Caco-2 (cell line): ENCODE measurements around the gene C3orf20. TPM values are rescaled to one million over a fixed set of nuclear protein-coding genes. Genes with fewer than 3 reads are reported as not detected.

Experiments used
- BruUV-seq: library from RNA; stranded (reverse); fragments of 400-500 nt; replicated peaks from 2 replicates; lab custom pipeline; 2021; lab: Mats Ljungman, UMichigan
- CTCF ChIA-PET: fragments of 300-600 bp; sonication (Branson Sonifier 250); formaldehyde crosslinking; loops from one replicate; lab custom pipeline; 2022; ENCODE audit warnings: antibody characterized with exemption; lab: Charles Lee
- POLR2A ChIA-PET: fragments of 300-600 bp; sonication (Branson Sonifier 250); formaldehyde crosslinking; loops from one replicate; lab custom pipeline; 2022; ENCODE audit warnings: antibody characterized with exemption; lab: Charles Lee
- DNase-seq, 2 experiments: peaks; one replicate each; pipeline versions ENCODE4 v3.0.0 to v3.0.0-alpha.2; 2020 to 2022
- H3K27me3 ChIP-seq: replicated peaks from 2 replicates; pipeline ENCODE4 v1.6.0; 2011; ENCODE audit warnings: low read length; ENCODE audit not compliant: control insufficient read depth, insufficient read depth
- H3K36me3 ChIP-seq: 2 replicates; pipeline ENCODE4 v1.5.1; 2011; ENCODE audit warnings: low read length; ENCODE audit not compliant: control insufficient read depth, insufficient read depth
- H3K4me1 ChIP-seq: fragments of 250-450 bp; sonication (Bioruptor Pico); 2 replicates; pipeline ENCODE4 v1.5.1; 2020; ENCODE audit warnings: mild to moderate bottlenecking
- H3K4me3 ChIP-seq: 2 replicates; pipeline ENCODE4 v1.5.1; 2011; ENCODE audit warnings: low read depth, mild to moderate bottlenecking, control low read depth, low read length
- H3K9me3 ChIP-seq: fragments of 250-450 bp; sonication (Bioruptor Pico); 2 replicates; pipeline ENCODE4 v1.5.1; 2020; ENCODE audit warnings: mild to moderate bottlenecking, moderate library complexity
- H3K27ac Mint-ChIP-seq: one replicate; pipeline ENCODE4 v1.8.0; 2022; ENCODE audit warnings: mixed read lengths; ENCODE audit not compliant: unreplicated experiment
- H3K27me3 Mint-ChIP-seq: one replicate; pipeline ENCODE4 v1.8.0; 2022; ENCODE audit warnings: mixed read lengths; ENCODE audit not compliant: insufficient read depth, unreplicated experiment
- H3K36me3 Mint-ChIP-seq: one replicate; pipeline ENCODE4 v1.8.0; 2022; ENCODE audit warnings: mild to moderate bottlenecking, mixed read lengths; ENCODE audit not compliant: insufficient read depth, unreplicated experiment
- H3K4me1 Mint-ChIP-seq: one replicate; pipeline ENCODE4 v1.8.0; 2022; ENCODE audit warnings: low read depth, mixed read lengths; ENCODE audit not compliant: unreplicated experiment
- H3K4me3 Mint-ChIP-seq: one replicate; pipeline ENCODE4 v1.8.0; 2022; ENCODE audit warnings: mild to moderate bottlenecking, moderate library complexity, mixed read lengths; ENCODE audit not compliant: unreplicated experiment
- H3K9me3 Mint-ChIP-seq: one replicate; pipeline ENCODE4 v1.8.0; 2022; ENCODE audit warnings: mixed read lengths; ENCODE audit not compliant: unreplicated experiment
- CTCF ChIP-seq, 2 experiments: fragments of 200-600 bp in 1 of 2; IDR thresholded peaks; 1 replicate in 1 of 2; 2 replicates in 1 of 2; pipeline versions ENCODE4 v1.5.1 to v1.8.0; 2011 to 2022; ENCODE audit warnings: antibody characterized with exemption in 1 of 2, control low read depth in 1 of 2, inconsistent platforms in 1 of 2, low read depth in 1 of 2, low read length in 1 of 2, mild to moderate bottlenecking in 1 of 2, moderate library complexity in 1 of 2; ENCODE audit not compliant: insufficient read depth in 1 of 2, severe bottlenecking in 1 of 2, unreplicated experiment in 1 of 2
- intact Hi-C: fragments of 100-400 bp; cut with micrococcal nuclease; formaldehyde crosslinking; loops from one replicate; pipeline ENCODE4 v1.10.0; 2022; ENCODE audit not compliant: unreplicated experiment
- total RNA-seq: library from RNA; stranded (reverse); gene quantifications from 2 replicates; pipeline ENCODE4 v1.2.3, GENCODE V29; 2022

C3orf20 gene
- total RNA-seq, 1 experiment from 2014 or later = 0.09 TPM

DNA sequence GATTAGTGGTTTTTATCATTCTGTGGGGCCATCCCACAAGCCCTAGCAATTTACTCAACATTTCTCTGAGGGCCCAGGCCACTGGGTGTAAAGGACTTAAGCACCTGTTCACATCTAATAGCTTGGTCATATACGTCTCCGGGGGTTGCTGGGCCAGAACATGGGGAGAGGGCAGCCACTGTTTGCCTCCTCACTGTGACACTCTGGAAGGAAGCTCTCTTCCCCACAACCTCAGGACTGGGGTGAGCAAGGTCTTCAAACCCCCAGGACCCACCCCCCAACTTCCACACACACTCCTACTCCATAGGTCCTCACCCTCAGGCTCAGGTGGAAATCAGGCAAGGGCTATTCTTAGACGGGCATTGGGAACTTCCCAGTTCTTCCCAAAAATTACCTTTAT, 28.9 kb downstream of the C3orf20 start:
- Histone ChIP-seq H3K4me3 (no peak overlapping the region), H3K4me1 (no peaks in the 10 kb centered on the region), H3K9me3 (no peaks in the 10 kb centered on the region), H3K36me3 (no peaks in the 10 kb centered on the region), H3K27me3 (no peaks in the 10 kb centered on the region)
- BruUV-seq = no TSS peak
- DNase-seq = no peak
- Mint-ChIP-seq H3K36me3 (no peaks in the 10 kb centered on the region), H3K4me3 (no peak overlapping the region), H3K27ac (no peak overlapping the region), H3K9me3 (no peaks in the 10 kb centered on the region), H3K4me1 (no peaks in the 10 kb centered on the region), H3K27me3 (no peaks in the 10 kb centered on the region)
- ChIA-PET POLR2A (no interaction called here), CTCF (no interaction called here)
- no peak for TF ChIP-seq CTCF (IDR thresholded peaks at IDR 0.05; ENCODE audit: insufficient read depth in 1 of 2, low read depth in 1 of 2, low read length in 1 of 2, severe bottlenecking in 1 of 2, unreplicated experiment in 1 of 2)
- intact Hi-C loops = no loop called here

DNA sequence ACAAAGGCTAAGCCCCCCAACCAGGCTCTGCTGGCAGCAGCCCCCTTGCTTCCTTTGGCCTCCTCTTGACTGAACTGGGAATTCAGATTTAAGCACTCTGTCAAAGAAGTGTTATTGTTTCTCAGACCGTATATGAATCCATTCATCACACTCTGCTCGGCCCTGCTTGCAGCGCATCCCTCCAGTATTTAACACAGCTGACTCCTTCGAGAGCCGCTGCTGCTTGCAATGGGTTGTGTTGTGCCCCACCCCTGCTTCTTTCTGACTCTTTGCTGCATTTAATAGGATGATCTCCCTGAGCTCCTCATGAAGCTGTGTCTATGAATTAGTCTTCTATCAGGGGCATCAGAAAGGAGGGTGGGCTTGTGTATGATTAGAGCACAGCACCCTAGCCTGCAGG, 31.2 kb downstream of the C3orf20 start:
- no peak for TF ChIP-seq CTCF (IDR thresholded peaks at IDR 0.05; ENCODE audit: insufficient read depth in 1 of 2, low read depth in 1 of 2, low read length in 1 of 2, severe bottlenecking in 1 of 2, unreplicated experiment in 1 of 2)
- H3K9me3 ChIP-seq = no peaks in the 10 kb centered on the region
- H3K4me1 ChIP-seq = no peaks in the 10 kb centered on the region
- H3K4me1 Mint-ChIP-seq = no peaks in the 10 kb centered on the region
- H3K4me3 ChIP-seq = no peak overlapping the region
- BruUV-seq = no TSS peak
- H3K27me3 Mint-ChIP-seq = peaks cover 3% of the 10 kb centered on the region
- intact Hi-C loops = no loop called here
- H3K36me3 Mint-ChIP-seq = no peaks in the 10 kb centered on the region
- H3K9me3 Mint-ChIP-seq = no peaks in the 10 kb centered on the region
- H3K27me3 ChIP-seq = no peaks in the 10 kb centered on the region
- CTCF ChIA-PET = no interaction called here
- H3K27ac Mint-ChIP-seq = no peak overlapping the region
- POLR2A ChIA-PET = no interaction called here
- DNase-seq = no peak
- no peaks in the 10 kb centered on the region for H3K36me3 ChIP-seq
- no peak overlapping the region for H3K4me3 Mint-ChIP-seq

DNA sequence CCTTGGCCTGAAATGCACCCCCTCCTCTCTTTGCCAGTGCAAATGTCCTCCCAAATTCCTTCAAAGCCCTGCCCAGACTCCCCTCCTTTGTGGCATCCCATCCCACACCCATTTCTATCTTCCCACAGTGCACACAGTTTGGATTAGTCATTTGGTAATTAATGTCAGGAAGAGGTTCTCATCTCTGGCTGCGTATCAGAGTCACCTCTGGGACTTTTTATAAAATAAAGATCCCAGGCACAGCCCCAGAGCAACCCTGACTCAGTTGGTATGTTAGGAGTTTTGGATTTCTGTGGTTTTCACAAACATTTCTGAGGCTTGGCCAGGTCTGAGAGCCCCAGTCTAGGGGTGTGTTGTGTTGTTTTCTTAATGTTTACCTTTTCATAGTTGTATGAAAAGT, 41.6 kb downstream of the C3orf20 start:
- no TSS peak for BruUV-seq
- no peak for TF ChIP-seq CTCF (IDR thresholded peaks at IDR 0.05; ENCODE audit: insufficient read depth in 1 of 2, low read depth in 1 of 2, low read length in 1 of 2, severe bottlenecking in 1 of 2, unreplicated experiment in 1 of 2)
- no peaks in the 10 kb centered on the region for H3K36me3 ChIP-seq

More for the DNA sequence above, 41.6 kb downstream of the C3orf20 start:
- CTCF ChIA-PET = interaction anchor here (1.4 kb wide), 1 partner anchor 64 kb away, joined by 6 read pairs; no protein-coding TSS in a partner anchor
- intact Hi-C loops = no loop called here
- peaks cover 4% of the 10 kb centered on the region; the same call in 1 of the 2 replicates for H3K9me3 ChIP-seq
- Mint-ChIP-seq H3K4me1 (no peaks in the 10 kb centered on the region), H3K27ac (no peak overlapping the region), H3K9me3 (no peaks in the 10 kb centered on the region), H3K4me3 (no peak overlapping the region), H3K27me3 (peaks cover 25% of the 10 kb centered on the region), H3K36me3 (no peaks in the 10 kb centered on the region)
- H3K4me1 ChIP-seq = no peaks in the 10 kb centered on the region
- no peak for DNase-seq
- H3K4me3 ChIP-seq = no peak overlapping the region
- POLR2A ChIA-PET = no interaction called here
- H3K27me3 ChIP-seq = no peaks in the 10 kb centered on the region
